Mucosa of descending colon (tissue), 3 donors: Measurements from ENCODE around the gene TEX10. TPM values are rescaled to one million over a fixed set of nuclear protein-coding genes. Genes with fewer than 3 reads are reported as not detected.

Source experiments
- ATAC-seq: fragments of 200-7000 bp; cut with Tn5 transposase; one replicate; pipeline ENCODE4 v1.9.1; 2020; ENCODE audit warnings: mild to moderate bottlenecking, moderate library complexity
- DNase-seq, 3 donors: peaks; one replicate each; pipeline ENCODE4 v3.0.0-alpha.2; 2020
- H3K36me3 ChIP-seq: fragments of 200-600 bp; one replicate; pipeline ENCODE4 v1.8.0; 2021; ENCODE audit warnings: low read depth, mild to moderate bottlenecking
- H3K4me1 ChIP-seq: fragments of 200-600 bp; one replicate; pipeline ENCODE4 v1.8.0; 2021; ENCODE audit warnings: low read depth, mild to moderate bottlenecking
- H3K4me3 ChIP-seq: fragments of 200-600 bp; one replicate; pipeline ENCODE4 v1.8.0; 2021; ENCODE audit warnings: mild to moderate bottlenecking
- H3K9me3 ChIP-seq: fragments of 200-600 bp; one replicate; pipeline ENCODE4 v1.8.0; 2021; ENCODE audit warnings: mild to moderate bottlenecking
- CTCF ChIP-seq: fragments of 200-600 bp; IDR thresholded peaks from one replicate; pipeline ENCODE4 v1.8.0; 2022; ENCODE audit warnings: antibody characterized with exemption, mild to moderate bottlenecking
- intact Hi-C, 2 donors: fragments of 100-400 bp; cut with DNase I in 1 of 2; cut with micrococcal nuclease in 1 of 2; formaldehyde crosslinking; loops; one replicate each; pipeline versions ENCODE4 v1.11.0 to v1.11.1; 2022; cut with DNase I, micrococcal nuclease
- total RNA-seq, 3 donors: library from RNA; stranded (reverse); fragmentation: NEBNext Ultra II Directional in 2 of 3; extraction: Animal tissue kit (Norgen Biotek cat#: 25700) in 2 of 3; gene quantifications; one replicate each; pipeline versions ENCODE4 v1.2.1 to v1.2.4, GENCODE V29; 2021 to 2023
- donor health status: DM: no; HTN: no; CAD: no; lungs with moderate emphysema.
- donor health status: DM: no; HTN: no; CAD: no.
- donor health status: DM: no; HTN: yes; CAD: no.

The TEX10 gene
- total RNA-seq, 3 donors from 2014 or later = 8.1 to 11.6 (median 11.0) TPM

- Histone ChIP-seq H3K36me3 (no peaks in the 10 kb centered on the region), H3K9me3 (no peaks in the 10 kb centered on the region), H3K4me1 (no peaks in the 10 kb centered on the region), H3K4me3 (no peak overlapping the region)
- no peak for TF ChIP-seq CTCF
- no peak for ATAC-seq
- no peak for DNase-seq
- intact Hi-C loops = no loop called here
Measured at GRCh38 chr9:100269656-100270055, 83.1 kb downstream of the TEX10 start.

DNA sequence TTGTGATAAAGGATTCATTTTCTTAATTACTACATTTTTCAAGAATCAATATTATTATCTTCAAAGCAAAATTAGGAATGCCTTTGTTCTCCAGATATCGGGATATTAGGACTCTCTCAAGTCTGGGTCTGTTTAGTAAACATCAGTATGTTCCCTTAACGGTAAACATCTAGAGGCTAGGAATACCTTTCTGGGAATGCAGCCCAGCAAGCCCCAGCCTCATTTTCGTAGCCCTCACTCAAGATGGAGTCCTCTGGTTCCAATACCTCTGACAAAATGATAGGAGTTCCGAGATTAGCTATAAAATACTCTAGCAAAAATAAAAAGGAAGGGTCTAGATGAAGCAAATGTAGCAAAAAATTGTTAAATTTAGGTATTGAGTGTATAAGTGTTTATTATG, 84.5 kb downstream of the TEX10 start:
- H3K4me3 ChIP-seq = no peak overlapping the region
- TF ChIP-seq CTCF = no peak
- H3K36me3 ChIP-seq = no peaks in the 10 kb centered on the region
- H3K4me1 ChIP-seq = no peaks in the 10 kb centered on the region
- no peak for DNase-seq
- no peaks in the 10 kb centered on the region for H3K9me3 ChIP-seq
- intact Hi-C loops = no loop called here
- no peak for ATAC-seq

- no peak for DNase-seq
- no peaks in the 10 kb centered on the region for H3K4me1 ChIP-seq
- no peak for TF ChIP-seq CTCF
- no peaks in the 10 kb centered on the region for H3K36me3 ChIP-seq
- ATAC-seq = no peak
- intact Hi-C loops = no loop called here
- no peaks in the 10 kb centered on the region for H3K9me3 ChIP-seq
- no peak overlapping the region for H3K4me3 ChIP-seq
Measured at GRCh38 chr9:100267211-100267610, 85.5 kb downstream of the TEX10 start.

Other genes starting within 250 kb of the TEX10 start
- 10 to 100 TPM in 2 of 3 donors, 1 to 10 TPM in 1; 6.2 to 18.1 (median 10.5) TPM for gene MSANTD3, start 74.2 kb upstream of the TEX10 start, total RNA-seq
- gene TMEFF1, start 120.2 kb upstream of the TEX10 start, total RNA-seq = under 1 TPM in 2 of 3 donors, not detected in 1; 0.38 to 0.98 TPM
- under 1 TPM in 2 of 3 donors, not detected in 1; 0.14 to 0.82 TPM for gene CAVIN4, start 225.1 kb upstream of the TEX10 start, total RNA-seq